Raji (cell line): ENCODE results near the gene TUBB4A.

ENCODE experiments used
- POLR2A ChIP-seq: IDR thresholded peaks from 2 replicates; pipeline ENCODE4 v1.6.1; 2011; ENCODE audit warnings: low read depth, low read length, control low read depth; ENCODE audit not compliant: insufficient read depth

Gene TUBB4A

GRCh38 chr19:6465663-6466062, 36.4 kb downstream of the TUBB4A start:
- TF ChIP-seq POLR2A = no peak

DNA sequence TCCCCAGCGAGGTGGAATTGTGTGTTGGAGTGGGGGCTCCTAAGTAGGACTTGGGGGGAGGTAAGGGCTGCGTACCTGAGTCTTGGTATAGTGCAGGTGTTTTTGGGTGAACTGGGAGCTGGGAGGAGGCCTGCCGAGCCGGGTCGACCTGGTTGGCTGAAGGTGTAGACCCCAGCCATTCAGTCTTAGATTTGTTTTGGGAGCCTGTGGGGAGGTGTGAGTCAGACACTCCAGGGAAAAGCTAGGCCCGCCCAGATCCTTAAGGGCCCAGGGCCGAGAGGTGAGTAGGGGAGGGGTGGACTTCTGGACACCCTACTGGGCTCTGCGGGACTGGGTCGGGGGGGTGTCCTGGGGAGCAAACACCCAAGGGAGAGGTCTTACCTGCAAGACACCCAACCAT, 37.1 kb downstream of the TUBB4A start:
- no peak for TF ChIP-seq POLR2A

DNA sequence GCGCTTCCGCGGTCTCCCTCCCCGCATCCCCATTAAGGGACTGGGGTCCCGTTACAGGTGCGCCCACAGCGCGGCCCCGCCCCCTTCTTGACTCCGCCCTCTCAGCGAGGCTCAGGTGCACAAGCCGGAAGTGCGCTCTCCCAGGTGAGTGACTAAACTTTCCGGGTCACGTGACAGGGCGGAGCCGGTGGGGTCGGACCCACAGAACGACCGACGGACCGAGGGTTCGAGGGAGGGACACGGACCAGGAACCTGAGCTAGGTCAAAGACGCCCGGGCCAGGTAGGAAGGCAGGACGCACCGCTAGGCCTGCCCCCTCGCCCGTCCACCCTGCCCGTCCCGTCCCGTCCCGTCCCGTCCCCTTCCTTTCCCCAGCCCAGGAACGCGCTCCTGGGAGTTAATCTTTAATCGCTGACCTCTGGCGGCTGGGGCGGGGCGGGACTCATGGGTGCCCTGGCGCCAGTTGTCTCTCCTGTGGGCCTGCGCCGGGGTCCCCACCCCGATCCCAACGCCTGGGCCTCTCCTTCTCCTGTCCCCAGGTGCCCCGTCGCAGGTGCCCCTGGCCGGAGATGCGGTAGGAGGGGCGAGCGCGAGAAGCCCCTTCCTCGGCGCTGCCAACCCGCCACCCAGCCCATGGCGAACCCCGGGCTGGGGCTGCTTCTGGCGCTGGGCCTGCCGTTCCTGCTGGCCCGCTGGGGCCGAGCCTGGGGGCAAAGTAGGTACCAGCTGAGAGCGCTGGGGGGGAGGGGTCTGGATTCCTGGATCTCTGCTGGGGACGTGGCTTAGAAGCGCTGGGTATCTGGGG, 37.8 kb downstream of the TUBB4A start, which contains the start of gene CRB3:
Gene CRB3, plus strand, starts transcription at position 202 of the 804 bp plus-strand sequence. Its CDS starts 431 bp downstream, at position 633.
- no peak for TF ChIP-seq POLR2A

DNA sequence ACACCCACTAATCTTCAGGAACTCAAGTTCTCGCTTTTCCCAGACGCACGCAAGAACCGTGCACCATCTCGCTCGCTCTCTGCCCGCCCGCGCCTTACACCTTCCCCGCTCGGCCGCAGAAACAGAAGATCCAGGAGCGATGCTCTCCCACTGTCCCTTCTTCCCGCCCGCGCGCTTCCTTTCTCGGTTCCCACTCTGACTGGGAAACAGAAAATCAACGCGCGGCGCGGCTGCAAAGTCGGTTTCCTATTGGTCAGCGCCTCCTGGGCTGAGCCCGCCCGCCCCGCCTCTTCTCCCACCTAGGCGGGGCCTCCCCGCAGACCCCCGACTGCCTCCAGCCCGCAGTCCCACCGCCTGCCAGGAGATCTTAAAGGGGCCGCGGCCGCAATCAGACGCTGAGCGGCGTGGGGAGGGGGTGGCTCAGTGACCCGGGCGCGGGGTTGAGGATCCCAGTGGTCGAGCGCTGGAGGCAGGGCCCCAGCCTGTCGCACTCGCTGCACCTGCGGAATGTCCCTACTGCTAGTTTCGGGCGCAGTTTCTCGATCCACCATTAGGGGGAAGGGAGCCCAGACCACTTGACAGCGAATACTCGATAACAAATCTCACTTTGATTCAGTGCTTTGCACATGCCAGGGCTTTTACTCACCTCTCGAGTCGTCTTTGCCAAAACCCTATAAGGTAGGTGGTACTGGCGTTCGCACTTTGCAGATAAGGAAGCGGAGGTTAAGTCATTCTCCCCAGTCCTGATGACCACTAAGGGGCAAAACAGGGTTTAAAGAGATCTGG, 41.8 kb downstream of the TUBB4A start:
- peak; percentile 50 for TF ChIP-seq POLR2A

GRCh38 chr19:6459262-6460098, 42.6 kb downstream of the TUBB4A start, which contains the start of gene SLC25A23:
TSS of gene SLC25A23 (minus strand) at chr19:6459792. CDS start at chr19:6459628, 164 bp downstream.
- peak; percentile 43 for TF ChIP-seq POLR2A

DNA sequence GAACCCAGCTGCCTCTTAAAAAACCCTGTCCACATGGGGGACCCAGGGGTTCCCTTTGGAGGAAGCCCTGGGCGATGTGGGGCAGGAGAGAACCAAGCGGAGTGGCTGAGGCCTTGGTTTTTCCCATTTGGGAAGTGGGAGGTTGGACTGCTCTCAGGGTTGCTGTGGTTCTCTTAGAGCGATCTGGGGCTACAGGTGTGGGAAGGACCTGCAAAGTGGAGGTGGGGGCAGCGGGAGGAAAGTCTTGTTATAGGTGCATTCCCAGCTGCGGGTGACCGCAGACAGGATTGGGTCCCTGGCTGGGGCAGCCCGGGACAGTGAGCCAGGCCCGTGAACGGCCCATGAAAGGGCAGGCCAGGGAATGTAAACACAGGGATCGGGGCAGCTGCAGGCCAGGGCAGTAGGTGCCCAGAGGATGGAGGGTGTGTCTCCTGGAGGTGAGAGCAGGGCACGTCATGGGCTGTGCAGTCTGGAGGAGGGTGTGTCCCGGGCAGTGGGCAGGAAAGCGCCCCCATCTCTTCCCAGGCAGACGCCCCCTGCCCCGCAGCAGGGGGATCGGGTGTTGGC, 43.3 kb downstream of the TUBB4A start:
- no peak for TF ChIP-seq POLR2A

GRCh38 chr19:6457958-6458694, 44.0 kb downstream of the TUBB4A start:
- no peak for TF ChIP-seq POLR2A

GRCh38 chr19:6455924-6456323, 46.2 kb downstream of the TUBB4A start:
- no peak for TF ChIP-seq POLR2A

DNA sequence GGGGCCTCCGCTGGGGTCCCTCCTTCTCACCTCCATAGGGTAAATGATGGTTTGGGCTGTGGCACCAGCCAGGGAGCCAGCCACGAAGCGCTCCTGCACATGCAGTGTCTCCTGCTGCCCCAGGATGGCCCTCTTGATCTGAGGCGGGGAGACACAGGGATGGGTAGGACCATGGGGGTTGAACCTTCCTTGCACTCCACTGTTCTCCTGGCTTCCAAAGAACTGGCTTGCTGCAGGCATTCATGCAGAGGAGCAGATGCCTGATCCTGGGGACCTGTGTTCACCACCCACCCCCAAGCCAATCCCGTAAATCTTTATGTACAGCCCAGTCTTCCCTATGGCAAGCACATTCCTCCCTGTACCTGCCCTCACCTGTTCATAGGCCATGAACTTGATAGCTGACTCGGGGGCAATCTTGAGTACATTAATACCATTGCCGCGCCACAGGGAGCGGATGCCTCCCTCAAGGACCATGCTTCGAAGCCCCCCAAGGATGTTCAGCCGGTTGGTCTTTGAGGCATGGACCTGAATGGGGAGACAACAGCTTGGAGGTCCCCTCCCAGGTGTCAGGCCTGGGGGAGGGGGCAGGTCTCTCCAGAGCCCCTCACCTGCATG, 48.1 kb downstream of the TUBB4A start:
- no peak for TF ChIP-seq POLR2A

GRCh38 chr19:6452899-6453298, 49.2 kb downstream of the TUBB4A start:
- no peak for TF ChIP-seq POLR2A

DNA sequence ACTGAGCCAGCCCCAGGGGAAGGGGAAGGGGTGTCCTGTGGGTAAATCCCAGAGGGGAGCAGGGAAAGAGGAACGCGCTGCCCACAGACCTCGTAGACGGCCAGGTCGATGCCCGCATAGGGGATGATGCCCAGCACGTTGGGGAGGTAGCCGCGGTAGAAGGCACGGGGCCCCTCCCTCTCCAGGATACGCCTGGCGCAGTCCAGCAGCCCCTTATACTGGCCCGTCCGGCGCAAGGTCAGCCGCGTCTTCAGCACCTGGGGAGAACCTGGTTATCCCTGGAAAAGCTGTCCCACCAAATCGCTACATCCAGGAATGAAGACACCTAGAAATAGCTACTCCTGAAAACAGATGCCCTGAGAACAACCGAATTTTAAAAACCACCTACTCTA, 49.9 kb downstream of the TUBB4A start:
- no peak for TF ChIP-seq POLR2A

- no peak for TF ChIP-seq POLR2A
Measured at GRCh38 chr19:6451583-6452222, 50.4 kb downstream of the TUBB4A start.

GRCh38 chr19:6450166-6450565, 51.9 kb downstream of the TUBB4A start:
- no peak for TF ChIP-seq POLR2A
